Naive thymus-derived CD4-positive, alpha-beta T cell (primary cell): ENCODE data around the gene VEZT. TPM values are rescaled to one million over a fixed set of nuclear protein-coding genes. Genes with fewer than 3 reads are reported as not detected.

Experiments
- ATAC-seq: fragments of 150-1000 bp; cut with Tn5 transposase; 2 replicates; pipeline ENCODE4 v1.10.0; 2021; ENCODE audit warnings: mild to moderate bottlenecking, moderate library complexity
- CTCF ChIA-PET: fragments of 350-600 bp; sonication (Branson Sonifier 250); formaldehyde crosslinking; loops from one replicate; lab custom pipeline; 2021; ENCODE audit warnings: antibody characterized with exemption; lab: Charles Lee
- POLR2A ChIA-PET: fragments of 350-600 bp; sonication (Branson Sonifier 250); formaldehyde crosslinking; loops from one replicate; lab custom pipeline; 2021; ENCODE audit warnings: antibody characterized with exemption, inconsistent platforms; lab: Charles Lee
- DNase-seq, 9 donors: peaks; one replicate each; pipeline versions ENCODE4 v3.0.0 to v3.0.0-alpha.2; 2020 to 2022; ENCODE audit warnings: mixed read lengths in 1 of 9
- H3K27ac ChIP-seq: one replicate; pipeline ENCODE4 v1.7.0; 2013; ENCODE audit warnings: mild to moderate bottlenecking, low read depth, low read length, moderate library complexity
- H3K27me3 ChIP-seq, 2 donors: one replicate each; pipeline ENCODE4 v1.7.0; 2013; ENCODE audit warnings: low read length in 2 of 2, mild to moderate bottlenecking in 2 of 2, moderate library complexity in 2 of 2; ENCODE audit not compliant: control insufficient read depth in 2 of 2, insufficient read depth in 2 of 2
- H3K36me3 ChIP-seq, 3 experiments: 1 replicate in 2 of 3; 2 replicates in 1 of 3; pipeline ENCODE4 v1.7.0; 2013; ENCODE audit warnings: low read length in 3 of 3, mild to moderate bottlenecking in 3 of 3, moderate library complexity in 1 of 3; ENCODE audit not compliant: insufficient read depth in 3 of 3, control insufficient read depth in 2 of 3
- H3K4me1 ChIP-seq, 2 donors: one replicate each; pipeline ENCODE4 v1.7.0; 2013; ENCODE audit warnings: low read length in 2 of 2, mild to moderate bottlenecking in 2 of 2, moderate library complexity in 1 of 2; ENCODE audit not compliant: control insufficient read depth in 2 of 2, insufficient read depth in 2 of 2
- H3K4me3 ChIP-seq: 2 replicates; pipeline ENCODE4 v1.7.0; 2013; ENCODE audit warnings: mild to moderate bottlenecking, low read length
- H3K9me3 ChIP-seq, 3 experiments: 1 replicate in 2 of 3; 2 replicates in 1 of 3; pipeline ENCODE4 v1.7.0; 2013; ENCODE audit warnings: low read length in 3 of 3; ENCODE audit not compliant: control insufficient read depth in 2 of 3
- H3K27ac Mint-ChIP-seq, 9 donors: one replicate each; pipeline ENCODE4 v1.8.0; 2020 to 2022; ENCODE audit warnings: mixed read lengths in 9 of 9, mild to moderate bottlenecking in 8 of 9, moderate library complexity in 5 of 9, inconsistent platforms in 2 of 9
- H3K27me3 Mint-ChIP-seq, 5 donors: one replicate each; pipeline ENCODE4 v1.8.0; 2021 to 2022; ENCODE audit warnings: mixed read lengths in 5 of 5, mild to moderate bottlenecking in 1 of 5
- H3K36me3 Mint-ChIP-seq, 5 donors: one replicate each; pipeline ENCODE4 v1.8.0; 2020 to 2022; ENCODE audit warnings: mixed read lengths in 5 of 5, mild to moderate bottlenecking in 3 of 5, inconsistent platforms in 1 of 5
- H3K4me1 Mint-ChIP-seq, 7 donors: one replicate each; pipeline ENCODE4 v1.8.0; 2020 to 2022; ENCODE audit warnings: mixed read lengths in 7 of 7, mild to moderate bottlenecking in 3 of 7, inconsistent platforms in 1 of 7
- H3K4me3 Mint-ChIP-seq, 10 donors: one replicate each; pipeline ENCODE4 v1.8.0; 2020 to 2022; ENCODE audit warnings: mild to moderate bottlenecking in 10 of 10, mixed read lengths in 10 of 10, moderate library complexity in 6 of 10, inconsistent platforms in 2 of 10
- H3K9me3 Mint-ChIP-seq, 11 donors: one replicate each; pipeline ENCODE4 v1.8.0; 2020 to 2022; ENCODE audit warnings: mixed read lengths in 11 of 11, mild to moderate bottlenecking in 4 of 11, inconsistent platforms in 1 of 11, moderate library complexity in 1 of 11
- intact Hi-C, 2 donors: fragments of 100-400 bp; cut with micrococcal nuclease; formaldehyde crosslinking; loops; one replicate each; pipeline ENCODE4 v1.15.1; 2023
- polyA plus RNA-seq, 2 donors: library from polyadenylated mRNA; unstranded; fragments of 300-500 nt; fragmentation: Illumina TruSeq; gene quantifications; one replicate each; pipeline ENCODE4 v1.2.3, GENCODE V29; 2021
- total RNA-seq, 6 experiments: library from RNA in 5 of 6; stranded (reverse) in 5 of 6; gene quantifications; 1 replicate in 5 of 6; 2 replicates in 1 of 6; pipeline ENCODE4 v1.2.3 and lab custom pipeline; 2021 to 2026

The VEZT gene
- total and polyA plus RNA-seq, 7 experiments from 2014 or later: 23.2 to 48.8 (median 38.7) TPM

DNA sequence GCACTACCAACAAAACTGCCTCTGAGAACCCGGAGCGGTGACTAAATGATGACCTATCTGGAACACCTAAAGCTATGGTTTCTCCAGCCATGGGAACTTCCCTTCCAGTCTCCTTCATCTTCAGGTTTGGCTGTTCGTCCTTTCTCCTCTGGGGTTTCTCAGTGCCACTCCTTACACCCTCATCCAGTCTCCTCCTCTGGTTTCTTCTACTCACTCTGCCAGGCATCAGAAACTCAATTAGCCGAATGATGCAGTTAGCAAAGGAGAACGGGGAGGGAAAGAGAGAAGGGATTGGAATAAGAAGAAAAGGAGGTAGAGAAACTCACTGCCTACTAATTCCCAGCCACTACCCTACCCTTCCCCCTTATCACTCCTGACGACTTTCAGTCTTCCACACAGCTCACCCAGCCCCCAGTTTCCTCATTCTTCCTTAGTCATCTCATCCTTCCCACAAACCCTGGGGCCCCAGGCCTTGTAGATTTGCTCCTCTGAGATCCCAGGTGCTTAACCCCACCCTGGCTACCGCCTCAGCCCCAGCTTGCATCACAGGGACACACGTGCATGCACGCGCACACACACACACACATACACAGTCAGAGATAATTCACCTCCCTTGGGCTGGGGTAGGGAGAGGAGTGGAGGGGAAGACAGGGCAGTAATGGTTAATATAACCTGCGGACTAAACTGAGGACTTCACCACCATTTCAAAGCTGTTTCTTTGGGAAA lies 13.3 kb upstream of the VEZT start:
- Histone ChIP-seq H3K27ac (no peak overlapping the region), H3K9me3 (no peaks in the 10 kb centered on the region), H3K4me3 (no peak overlapping the region), H3K4me1 (no peaks in the 10 kb centered on the region), H3K27me3 (no peaks in the 10 kb centered on the region), H3K36me3 (no peaks in the 10 kb centered on the region)
- ATAC-seq (peak; percentile 29), DNase-seq (no peak)
- peak overlapping the region in 1 of 10 donors; percentile 26 for H3K4me3 Mint-ChIP-seq
- peak overlapping the region in 1 of 9 donors; percentile 87 for H3K27ac Mint-ChIP-seq
- POLR2A ChIA-PET: no interaction called here
- CTCF ChIA-PET: no interaction called here
- no peaks in the 10 kb centered on the region for H3K9me3 Mint-ChIP-seq
- no peaks in the 10 kb centered on the region for H3K27me3 Mint-ChIP-seq
- H3K4me1 Mint-ChIP-seq: peaks cover 5 to 36% (median 15%) of the 10 kb centered on the region in 7 donors
- intact Hi-C loops: no loop called here
- H3K36me3 Mint-ChIP-seq: peaks cover 0 to 3% (median 0%) of the 10 kb centered on the region in 5 donors

DNA sequence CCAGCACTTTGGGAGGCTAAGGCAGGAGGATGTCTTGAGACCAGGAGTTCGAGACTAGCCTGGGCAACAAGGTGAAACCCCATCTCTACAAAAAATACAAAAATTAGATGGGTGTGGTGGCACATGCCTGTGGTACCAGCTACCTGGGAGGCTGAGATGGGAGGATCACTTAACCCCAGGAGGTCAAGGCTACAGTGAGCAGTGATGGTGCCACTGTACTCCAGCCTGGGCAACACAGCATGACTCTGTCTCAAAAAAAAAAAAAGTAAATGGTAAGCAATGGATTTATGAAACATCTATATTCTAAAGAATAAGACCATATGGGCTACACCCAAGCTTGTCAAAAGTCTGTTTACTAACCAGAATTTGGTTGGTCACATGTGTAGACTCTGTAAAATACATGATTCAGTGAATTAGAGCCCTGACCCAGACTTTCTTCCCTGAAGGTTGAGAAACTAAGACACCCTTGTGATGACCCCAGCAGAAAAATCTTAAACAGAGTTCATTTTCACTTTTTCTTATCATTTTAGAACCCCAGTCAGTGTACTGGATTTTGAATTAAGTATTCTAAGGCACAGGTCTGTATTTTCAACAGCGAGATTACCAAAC lies 12.5 kb upstream of the VEZT start:
- ChIA-PET POLR2A (interaction anchor here (0.6 to 1.1 kb wide), 2 partner anchors 12 to 126 kb away, joined by 5 to 6 read pairs; partner anchors contain the start of gene FGD6), CTCF (no interaction called here)
- Histone ChIP-seq H3K36me3 (no peaks in the 10 kb centered on the region), H3K27ac (no peak overlapping the region), H3K27me3 (no peaks in the 10 kb centered on the region), H3K9me3 (no peaks in the 10 kb centered on the region), H3K4me3 (no peak overlapping the region), H3K4me1 (no peaks in the 10 kb centered on the region)
- intact Hi-C loops: no loop called here
- ATAC-seq (no peak), DNase-seq (no peak)
- peaks cover 0 to 3% (median 0%) of the 10 kb centered on the region in 5 donors for H3K36me3 Mint-ChIP-seq
- peaks cover 0 to 3% (median 0%) of the 10 kb centered on the region in 5 donors for H3K27me3 Mint-ChIP-seq
- H3K4me1 Mint-ChIP-seq: peaks cover 5 to 35% (median 15%) of the 10 kb centered on the region in 7 donors
- no peaks in the 10 kb centered on the region for H3K9me3 Mint-ChIP-seq
- no peak overlapping the region for H3K4me3 Mint-ChIP-seq
- H3K27ac Mint-ChIP-seq: peak overlapping the region in 1 of 9 donors; percentile 13

DNA sequence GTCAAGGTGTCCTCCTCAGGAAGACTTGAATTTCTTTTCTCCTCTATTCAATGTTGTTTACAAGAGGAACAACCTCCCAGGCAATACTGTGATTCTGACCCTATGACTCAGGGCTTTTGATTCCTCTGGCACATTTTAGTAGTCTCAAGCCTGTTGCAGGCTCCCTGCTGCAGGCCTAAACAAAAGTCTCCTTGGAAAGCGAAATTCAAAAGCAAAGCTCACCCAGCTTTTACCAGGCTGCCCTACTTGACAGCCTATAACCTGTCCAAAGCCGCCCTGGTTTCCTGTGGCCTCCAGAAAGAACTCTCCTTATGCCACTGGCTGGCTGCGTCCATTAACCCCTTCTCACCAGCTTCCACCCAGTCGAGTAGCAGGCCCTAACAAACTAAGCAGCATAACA lies 11.9 kb upstream of the VEZT start:
- intact Hi-C loops: no loop called here
- Mint-ChIP-seq H3K36me3 (peaks cover 0 to 3% (median 0%) of the 10 kb centered on the region in 5 donors), H3K4me1 (peaks cover 5 to 30% (median 15%) of the 10 kb centered on the region in 7 donors), H3K9me3 (no peaks in the 10 kb centered on the region), H3K27ac (peak overlapping the region in 1 of 9 donors; percentile 51), H3K4me3 (no peak overlapping the region), H3K27me3 (peaks cover 0 to 3% (median 0%) of the 10 kb centered on the region in 5 donors)
- Histone ChIP-seq H3K36me3 (no peaks in the 10 kb centered on the region), H3K27ac (no peak overlapping the region), H3K4me3 (no peak overlapping the region), H3K4me1 (no peaks in the 10 kb centered on the region), H3K27me3 (no peaks in the 10 kb centered on the region), H3K9me3 (no peaks in the 10 kb centered on the region)
- DNase-seq: no peak
- ATAC-seq: peak; percentile 44
- CTCF ChIA-PET: no interaction called here
- POLR2A ChIA-PET: interaction anchor here (0.6 to 1.1 kb wide), 2 partner anchors 11 to 126 kb away, joined by 5 to 6 read pairs; partner anchors contain the start of gene FGD6

DNA sequence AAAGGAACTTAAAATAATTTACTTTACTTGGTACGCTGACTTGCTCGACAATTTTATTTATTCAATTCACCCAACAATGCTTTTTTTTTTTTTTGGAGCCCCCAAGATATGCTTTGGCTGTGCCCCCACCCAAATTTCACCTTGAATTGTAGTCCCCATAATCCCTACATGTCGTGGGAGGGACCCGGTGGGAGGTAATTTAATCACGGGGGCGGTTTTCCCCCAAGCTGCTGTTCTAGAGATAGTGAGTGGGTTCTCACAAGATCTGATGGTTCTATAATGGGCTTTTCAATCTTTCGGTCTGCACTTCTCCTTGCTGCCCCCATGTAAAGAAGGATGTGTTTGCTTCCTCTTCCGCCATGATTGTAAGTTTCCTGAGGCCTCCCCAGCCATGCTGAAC lies 10.7 kb upstream of the VEZT start:
- ChIA-PET CTCF (no interaction called here), POLR2A (no interaction called here)
- H3K27ac Mint-ChIP-seq: no peak overlapping the region
- H3K4me3 ChIP-seq: no peak overlapping the region
- ATAC-seq (no peak), DNase-seq (no peak)
- H3K27me3 ChIP-seq: no peaks in the 10 kb centered on the region
- peaks cover 0 to 3% (median 0%) of the 10 kb centered on the region in 5 donors for H3K27me3 Mint-ChIP-seq
- no peak overlapping the region for H3K27ac ChIP-seq
- no peaks in the 10 kb centered on the region for H3K9me3 ChIP-seq
- intact Hi-C loops: no loop called here
- H3K9me3 Mint-ChIP-seq: no peaks in the 10 kb centered on the region
- peaks cover 0 to 3% (median 0%) of the 10 kb centered on the region in 5 donors for H3K36me3 Mint-ChIP-seq
- H3K4me3 Mint-ChIP-seq: no peak overlapping the region
- H3K4me1 Mint-ChIP-seq: peaks cover 4 to 19% (median 10%) of the 10 kb centered on the region in 7 donors
- no peaks in the 10 kb centered on the region for H3K36me3 ChIP-seq
- no peaks in the 10 kb centered on the region for H3K4me1 ChIP-seq

DNA sequence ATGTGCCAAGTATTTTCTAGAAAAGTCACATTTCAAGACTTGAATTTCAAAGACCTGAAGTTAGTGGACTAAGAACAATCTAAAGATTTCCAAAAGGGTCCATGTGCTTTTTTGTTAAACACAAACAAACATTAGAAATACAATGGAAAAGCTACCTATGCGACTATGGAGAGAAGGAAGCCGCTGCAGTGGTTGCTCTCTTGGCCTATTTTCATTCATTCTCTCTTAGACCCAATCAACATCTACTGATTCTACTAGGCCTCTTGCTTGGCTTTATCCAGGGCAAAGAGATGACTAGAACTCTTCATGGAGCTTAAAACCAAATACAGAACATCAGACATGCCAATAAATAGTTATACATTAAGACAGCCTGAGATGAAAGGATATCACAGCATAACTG lies 10.2 kb upstream of the VEZT start:
- Histone ChIP-seq H3K27me3 (no peaks in the 10 kb centered on the region), H3K9me3 (no peaks in the 10 kb centered on the region), H3K4me3 (no peak overlapping the region), H3K36me3 (no peaks in the 10 kb centered on the region), H3K4me1 (no peaks in the 10 kb centered on the region), H3K27ac (no peak overlapping the region)
- POLR2A ChIA-PET: no interaction called here
- intact Hi-C loops: no loop called here
- Mint-ChIP-seq H3K36me3 (peaks cover 0 to 3% (median 0%) of the 10 kb centered on the region in 5 donors), H3K4me3 (no peak overlapping the region), H3K4me1 (peaks cover 3 to 19% (median 10%) of the 10 kb centered on the region in 7 donors), H3K27ac (no peak overlapping the region), H3K27me3 (peaks cover 0 to 3% (median 0%) of the 10 kb centered on the region in 5 donors), H3K9me3 (no peaks in the 10 kb centered on the region)
- ATAC-seq (no peak), DNase-seq (no peak)
- CTCF ChIA-PET: no interaction called here

DNA sequence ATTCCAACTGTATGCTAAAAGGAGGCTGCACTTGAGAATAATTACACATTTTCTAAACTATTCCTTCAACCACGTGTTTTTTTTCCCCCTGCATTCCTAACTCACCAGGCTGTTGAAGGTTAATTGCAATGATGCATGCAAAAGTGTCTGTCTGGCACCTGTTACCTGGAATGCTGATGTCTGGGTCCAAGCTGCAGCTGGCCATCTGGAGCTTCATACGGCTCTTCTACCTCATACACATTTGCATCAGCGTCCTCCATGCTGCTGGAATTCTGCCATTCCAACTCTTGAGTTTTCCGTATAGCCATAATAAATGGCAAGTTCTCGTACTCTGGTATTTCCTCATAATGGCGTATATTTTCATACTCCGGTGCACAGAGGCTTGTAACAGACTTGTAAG lies 8.9 kb upstream of the VEZT start:
- Mint-ChIP-seq H3K27me3 (peaks cover 0 to 3% (median 0%) of the 10 kb centered on the region in 5 donors), H3K27ac (no peak overlapping the region), H3K4me1 (peaks cover 0 to 8% (median 0%) of the 10 kb centered on the region in 7 donors), H3K4me3 (no peak overlapping the region), H3K9me3 (no peaks in the 10 kb centered on the region), H3K36me3 (peaks cover 0 to 3% (median 0%) of the 10 kb centered on the region in 5 donors)
- intact Hi-C loops: no loop called here
- ChIA-PET POLR2A (interaction anchor here (1.1 kb wide), 1 partner anchor 265 kb away, joined by 4 read pairs; the partner anchor contains the start of gene METAP2), CTCF (no interaction called here)
- Histone ChIP-seq H3K27ac (no peak overlapping the region), H3K9me3 (no peaks in the 10 kb centered on the region), H3K36me3 (no peaks in the 10 kb centered on the region), H3K4me1 (no peaks in the 10 kb centered on the region), H3K4me3 (no peak overlapping the region), H3K27me3 (no peaks in the 10 kb centered on the region)
- ATAC-seq (no peak), DNase-seq (no peak)
